ENCODE results near the gene CLEC10A. TPM values are rescaled to one million over a fixed set of nuclear protein-coding genes. Genes with fewer than 3 reads are reported as not detected.
A peak's percentile ranks its signal among the peaks of the same experiment; 100 is the strongest.
"Not testable (repeated sequence)": the region's sequence is repeated elsewhere in the genome, so short reads cannot be mapped to it uniquely, and the experiment has no call there.

Gene CLEC10A
- total RNA-seq, 4 donors from 2014 or later, result 6.3 to 7.0 TPM; not detected in 2

- Histone ChIP-seq H3K4me3 (peak overlapping the region; percentile 7 to 41 (median 19)), H3K4me1 (peaks cover 25 to 48% (median 37%) of the 10 kb centered on the region in 4 donors)
- intact Hi-C loops (cut with DNase I; ENCODE audit: low total_unique reads), result loop anchor here (10.0 kb wide), 1 partner anchor 538 kb away; the partner anchor contains the start of gene MPDU1
Measured at GRCh38 chr17:7046725-7047397, 33.2 kb downstream of the CLEC10A start.

DNA sequence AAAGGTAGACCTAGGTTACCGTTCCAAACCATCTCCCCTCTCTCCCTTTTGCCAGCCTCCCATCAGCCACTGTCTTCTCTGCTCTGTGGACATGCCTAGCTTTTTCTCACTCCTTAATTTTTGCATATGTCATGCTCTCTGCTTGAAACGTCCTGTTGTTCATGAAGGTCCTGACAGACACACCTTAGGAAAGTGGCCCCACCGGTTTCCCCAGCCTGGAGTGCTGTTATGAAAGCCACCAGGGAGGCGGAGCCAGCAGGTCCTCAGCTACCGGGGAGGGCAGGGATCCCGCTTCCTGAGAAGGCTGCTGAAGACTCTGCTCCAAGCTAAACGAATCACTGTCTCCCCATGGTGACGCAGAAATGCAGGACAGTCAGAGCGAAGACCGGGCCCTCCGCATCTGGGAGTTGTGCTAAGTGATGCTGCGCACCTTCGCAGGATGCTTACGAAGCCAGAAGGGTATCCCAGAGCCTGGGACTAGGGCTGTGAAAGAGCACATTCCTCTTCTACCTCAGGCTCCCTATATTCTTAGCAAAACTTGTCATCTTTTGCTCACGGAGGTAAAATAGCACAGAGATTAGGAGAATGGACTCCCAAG is 33.8 kb downstream of the CLEC10A start:
- TF ChIP-seq EP300 (IDR thresholded peaks at IDR 0.05; ENCODE audit: low read depth) (no peak), POLR2AphosphoS5 (IDR thresholded peaks at IDR 0.05) (peak in 1 of 3 donors; percentile 49), POLR2A (IDR thresholded peaks at IDR 0.05) (peak; percentile 14)
- TF ChIP-seq, protein P1, sequence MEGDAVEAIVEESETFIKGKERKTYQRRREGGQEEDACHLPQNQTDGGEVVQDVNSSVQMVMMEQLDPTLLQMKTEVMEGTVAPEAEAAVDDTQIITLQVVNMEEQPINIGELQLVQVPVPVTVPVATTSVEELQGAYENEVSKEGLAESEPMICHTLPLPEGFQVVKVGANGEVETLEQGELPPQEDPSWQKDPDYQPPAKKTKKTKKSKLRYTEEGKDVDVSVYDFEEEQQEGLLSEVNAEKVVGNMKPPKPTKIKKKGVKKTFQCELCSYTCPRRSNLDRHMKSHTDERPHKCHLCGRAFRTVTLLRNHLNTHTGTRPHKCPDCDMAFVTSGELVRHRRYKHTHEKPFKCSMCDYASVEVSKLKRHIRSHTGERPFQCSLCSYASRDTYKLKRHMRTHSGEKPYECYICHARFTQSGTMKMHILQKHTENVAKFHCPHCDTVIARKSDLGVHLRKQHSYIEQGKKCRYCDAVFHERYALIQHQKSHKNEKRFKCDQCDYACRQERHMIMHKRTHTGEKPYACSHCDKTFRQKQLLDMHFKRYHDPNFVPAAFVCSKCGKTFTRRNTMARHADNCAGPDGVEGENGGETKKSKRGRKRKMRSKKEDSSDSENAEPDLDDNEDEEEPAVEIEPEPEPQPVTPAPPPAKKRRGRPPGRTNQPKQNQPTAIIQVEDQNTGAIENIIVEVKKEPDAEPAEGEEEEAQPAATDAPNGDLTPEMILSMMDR (IDR thresholded peaks at IDR 0.05), result peak in 1 of 5 experiments; percentile 54
- peak overlapping the region in 3 of 4 donors; percentile 17 to 41 (median 21) for H3K4me3 ChIP-seq
- WGBS, 2 donors (ENCODE audit: low coverage in 1 of 2), result 0 to 5% methylated on average over 5 to 15 of the region's 15 CpGs
- H3K27me3 ChIP-seq, result peaks cover 17% of the 10 kb centered on the region
- H3K36me3 ChIP-seq, result no peaks in the 10 kb centered on the region
- H3K9me3 ChIP-seq, result no peaks in the 10 kb centered on the region
- intact Hi-C loops (cut with DNase I; ENCODE audit: low total_unique reads), result loop anchor here (10.0 kb wide), 1 partner anchor 539 kb away; the partner anchor contains the start of gene MPDU1
- in situ Hi-C loops (cut with MboI; ENCODE audit: low pct_ligation_motif_present in 1 of 4, low pct_unique_long_range_greater_than_20kb in 1 of 4, low sequenced_read_pairs in 3 of 4), result loop anchor here (5.0 to 25.0 kb wide), 4 partner anchors 91 to 291 kb away; partner anchors contain the start of genes SLC2A4 (in 2 of the 4), YBX2 (in 2 of the 4), ACADVL (in 1 of the 4) and ACAP1 (in 1 of the 4)
- peak overlapping the region; percentile 75 to 94 (median 82) for H3K27ac ChIP-seq
- H3K4me1 ChIP-seq, result peaks cover 25 to 48% (median 37%) of the 10 kb centered on the region in 4 donors
- DNase-seq, result peak; percentile 95

More at GRCh38 chr17:7046725-7047397, 33.2 kb downstream of the CLEC10A start:
- 6 to 30% methylated on average over 4 to 26 of the region's 26 CpGs for WGBS, 2 donors (ENCODE audit: low coverage in 1 of 2)
- H3K27ac ChIP-seq, result peak overlapping the region; percentile 75 to 94 (median 82)
- in situ Hi-C loops (cut with MboI; ENCODE audit: low pct_ligation_motif_present in 1 of 4, low pct_unique_long_range_greater_than_20kb in 1 of 4, low sequenced_read_pairs in 3 of 4), result loop anchor here (5.0 to 25.0 kb wide), 4 partner anchors 90 to 290 kb away; partner anchors contain the start of genes SLC2A4 (in 2 of the 4), YBX2 (in 2 of the 4), ACADVL (in 1 of the 4) and ACAP1 (in 1 of the 4)
- not testable (repeated sequence) for H3K9me3 ChIP-seq, H3K36me3 ChIP-seq
- TF ChIP-seq POLR2AphosphoS5 (IDR thresholded peaks at IDR 0.05), result peak in 2 of 3 donors; percentile 43 to 61
- peak; percentile 77 for DNase-seq
- H3K27me3 ChIP-seq, result peaks cover 17% of the 10 kb centered on the region

DNA sequence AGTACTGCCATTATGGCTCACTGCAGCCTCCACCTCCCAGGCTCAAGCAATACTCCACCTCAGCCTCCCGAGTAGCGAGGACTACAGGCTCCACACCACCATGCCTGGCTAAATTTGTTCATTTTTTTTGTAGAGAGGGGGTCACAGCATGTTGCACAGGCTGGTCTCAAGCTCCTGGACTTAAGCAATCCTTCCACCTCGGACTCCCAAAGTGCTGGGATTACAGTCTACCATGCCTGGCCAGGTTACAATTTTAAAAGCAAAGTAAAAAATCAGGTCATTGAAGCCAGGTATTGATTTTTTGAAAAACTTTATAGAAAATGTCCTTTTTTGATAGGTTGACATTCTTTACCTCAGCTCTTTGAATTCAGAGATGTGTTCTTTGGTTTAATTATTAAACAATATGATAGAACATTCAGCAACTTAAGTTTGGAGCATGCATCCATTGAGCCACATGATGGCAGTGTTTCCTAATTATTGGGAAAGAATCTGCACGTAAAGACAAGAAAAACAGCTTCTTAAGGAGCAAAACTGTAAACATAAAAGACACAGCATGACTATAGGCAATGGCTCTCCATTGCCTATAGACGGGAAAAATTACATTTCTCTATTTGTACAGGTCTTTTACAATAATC is 34.4 kb downstream of the CLEC10A start:
- H3K27me3 ChIP-seq, result peaks cover 17% of the 10 kb centered on the region
- H3K27ac ChIP-seq, result peak overlapping the region; percentile 75 to 94 (median 82)
- H3K4me1 ChIP-seq, result peaks cover 25 to 48% (median 37%) of the 10 kb centered on the region in 4 donors
- H3K9me3 ChIP-seq, result no peaks in the 10 kb centered on the region
- DNase-seq, result peak; percentile 63
- intact Hi-C loops (cut with DNase I; ENCODE audit: low total_unique reads) (loop anchor here (10.0 kb wide), 1 partner anchor 539 kb away; the partner anchor contains the start of gene MPDU1), in situ Hi-C loops (cut with MboI; ENCODE audit: low pct_ligation_motif_present in 1 of 4, low pct_unique_long_range_greater_than_20kb in 1 of 4, low sequenced_read_pairs in 3 of 4) (loop anchor here (5.0 to 25.0 kb wide), 4 partner anchors 92 to 292 kb away; partner anchors contain the start of genes SLC2A4 (in 2 of the 4), YBX2 (in 2 of the 4), ACADVL (in 1 of the 4) and ACAP1 (in 1 of the 4))
- WGBS, 2 donors (ENCODE audit: low coverage in 1 of 2), result 28 to 34% methylated on average over 2 to 5 of the region's 5 CpGs
- no peaks in the 10 kb centered on the region for H3K36me3 ChIP-seq
- H3K4me3 ChIP-seq, result peak overlapping the region in 3 of 4 donors; percentile 17 to 41 (median 21)
- TF ChIP-seq POLR2AphosphoS5 (IDR thresholded peaks at IDR 0.05) (peak in 1 of 3 donors; percentile 1), POLR2A (IDR thresholded peaks at IDR 0.05) (no peak)
- TF ChIP-seq, protein P1 (IDR thresholded peaks at IDR 0.05), result peak; percentile 73 to 95 (median 77)

- Histone ChIP-seq H3K4me1 (peaks cover 25 to 48% (median 37%) of the 10 kb centered on the region in 4 donors), H3K9me3 (no peaks in the 10 kb centered on the region), H3K27ac (peak within 1 kb of the TSS; percentile 27 to 69 (median 44)), H3K4me3 (peak within 1 kb of the TSS; percentile 27 to 49 (median 41)), H3K36me3 (no peaks in the 10 kb centered on the region), H3K27me3 (peaks cover 17% of the 10 kb centered on the region)
- in situ Hi-C loops (cut with MboI; ENCODE audit: low pct_ligation_motif_present in 1 of 4, low pct_unique_long_range_greater_than_20kb in 1 of 4, low sequenced_read_pairs in 3 of 4) (loop anchor here in 3 of 4 donors (10.0 to 25.0 kb wide), 3 partner anchors 171 to 294 kb away; partner anchors contain the start of genes SLC2A4 (in 2 of the 3), YBX2 (in 2 of the 3), ACADVL (in 1 of the 3) and ACAP1 (in 1 of the 3)), intact Hi-C loops (cut with DNase I; ENCODE audit: low total_unique reads) (loop anchor here (10.0 kb wide), 1 partner anchor 541 kb away; the partner anchor contains the start of gene MPDU1)
- WGBS, 2 donors (ENCODE audit: low coverage in 1 of 2), result 4% methylated on average over 41 of the region's 58 CpGs; no CpG with 5 or more reads in 1 of the 2 donors
- no peak for TF ChIP-seq EP300 (IDR thresholded peaks at IDR 0.05; ENCODE audit: low read depth)
- TF ChIP-seq POLR2A (IDR thresholded peaks at IDR 0.05), result peak; percentile 22
- TF ChIP-seq, protein P1 (IDR thresholded peaks at IDR 0.05), result no peak
- TF ChIP-seq POLR2AphosphoS5 (IDR thresholded peaks at IDR 0.05), result no peak
- DNase-seq, result peak; percentile 58
Measured at GRCh38 chr17:7043497-7044198, 36.4 kb downstream of the CLEC10A start, which contains the start of gene SLC16A11. Gene SLC16A11 (minus strand): TSS chr17:7044092. CDS start chr17:7043513, 579 bp downstream.

All from transverse colon (tissue), 4 donors.